ENCODE measurements around the gene IGFBP4.
A peak's percentile ranks its signal among the peaks of the same experiment; 100 is the strongest.

IGFBP4 gene

DNA sequence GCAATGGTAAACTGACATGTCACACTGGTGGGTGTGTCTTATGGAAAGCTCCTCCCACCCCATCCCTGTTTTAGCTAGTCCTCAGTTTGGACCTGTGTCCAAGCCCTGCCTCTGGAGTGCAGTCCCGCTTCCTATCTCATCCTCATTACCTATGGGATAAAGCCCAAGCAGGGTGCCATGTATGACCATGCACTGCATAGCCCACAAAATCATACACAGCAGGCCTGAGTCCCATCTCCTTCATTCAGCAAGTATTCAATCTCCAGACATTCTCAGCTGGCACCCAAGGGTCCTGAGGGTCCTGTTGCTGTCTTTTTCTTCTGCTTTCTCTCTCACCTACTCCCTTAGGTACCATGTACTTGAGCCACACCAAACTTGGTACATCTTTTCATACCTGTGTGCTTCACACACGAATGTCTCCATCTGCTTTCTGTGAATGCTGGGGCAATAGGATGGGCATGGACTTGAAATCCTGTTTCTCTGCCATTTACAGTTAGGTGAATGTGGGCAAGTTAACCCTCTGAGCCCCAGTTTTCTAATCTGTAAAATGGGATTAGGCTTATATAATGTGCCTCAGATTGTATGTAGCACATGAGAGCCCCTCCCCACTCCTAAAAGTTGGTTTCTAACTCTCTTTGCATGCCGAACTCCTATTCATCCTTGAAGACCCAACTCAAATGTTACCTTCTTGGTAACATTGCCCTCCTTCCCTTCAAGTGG lies 29.6 kb downstream of the IGFBP4 start:
- DNase-seq, result no peak

GRCh38 chr17:40473573-40474365 lies 30.5 kb downstream of the IGFBP4 start:
- no peak for DNase-seq

GRCh38 chr17:40474419-40475002 lies 31.3 kb downstream of the IGFBP4 start:
- no peak for DNase-seq

GRCh38 chr17:40475234-40475908 lies 32.1 kb downstream of the IGFBP4 start:
- no peak for DNase-seq

GRCh38 chr17:40477796-40478195 lies 34.5 kb downstream of the IGFBP4 start:
- no peak for DNase-seq

DNA sequence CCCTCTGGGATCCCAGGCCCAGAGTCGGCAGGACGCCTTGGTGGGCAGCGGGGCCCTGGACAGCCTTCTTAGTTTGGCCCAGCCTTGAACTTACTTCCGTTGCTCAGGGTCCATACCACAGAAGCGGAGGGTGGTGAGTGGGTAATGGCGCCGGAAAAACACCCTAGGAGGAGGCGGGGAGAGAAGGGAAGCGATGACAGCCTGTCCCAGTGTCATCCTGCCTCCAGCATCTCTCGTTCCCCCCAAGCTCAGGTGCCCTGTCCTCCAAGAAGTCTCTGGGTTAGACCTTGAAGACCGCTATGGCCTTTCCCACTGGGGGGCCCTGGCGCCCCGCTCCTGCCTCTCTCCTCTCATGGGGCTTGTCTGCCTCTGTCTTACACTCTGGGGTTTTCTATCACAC lies 35.2 kb downstream of the IGFBP4 start:
- no peak for DNase-seq

GRCh38 chr17:40479754-40480480 lies 36.7 kb downstream of the IGFBP4 start:
- no peak for DNase-seq

GRCh38 chr17:40480501-40481003 lies 37.3 kb downstream of the IGFBP4 start:
- DNase-seq, result peak; percentile 95

GRCh38 chr17:40481106-40481505 lies 37.9 kb downstream of the IGFBP4 start:
- DNase-seq, result no peak

GRCh38 chr17:40482722-40483121 lies 39.5 kb downstream of the IGFBP4 start:
- no peak for DNase-seq

- DNase-seq, result no peak
These were observed 40.4 kb downstream of the IGFBP4 start for GRCh38 chr17:40483679-40484078.

DNA sequence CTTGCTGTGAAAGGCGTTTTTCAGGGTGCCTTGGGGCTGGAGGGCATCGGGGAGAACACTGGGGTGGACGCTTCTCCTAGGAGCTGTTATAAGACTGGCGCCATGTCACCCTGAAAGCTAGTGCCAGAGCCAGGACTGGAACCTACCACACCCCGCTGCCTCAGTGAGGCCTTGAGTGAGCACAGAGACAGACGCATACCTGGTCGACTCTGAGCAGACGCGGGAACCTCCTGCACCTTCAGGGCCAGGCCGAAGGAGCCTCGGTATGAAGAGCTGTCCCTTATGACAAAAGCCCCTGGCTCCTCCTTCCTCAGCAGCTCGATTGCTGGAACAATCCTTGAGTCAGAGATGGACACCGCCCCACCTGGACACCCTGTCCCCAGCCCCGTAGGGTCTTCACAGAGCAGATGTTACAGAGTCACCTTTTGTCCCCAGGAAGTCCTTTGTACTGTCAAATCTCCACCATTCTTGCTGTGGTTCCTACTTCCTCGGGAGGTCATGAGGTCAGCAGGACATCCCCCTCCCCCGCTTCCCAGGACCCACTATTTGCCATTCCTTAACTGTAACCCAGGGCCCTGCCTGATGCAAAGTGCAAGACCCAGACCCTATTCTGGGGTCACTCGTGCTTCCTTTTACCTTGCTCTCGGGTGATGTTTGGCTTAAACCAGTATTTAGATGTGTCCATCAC lies 41.2 kb downstream of the IGFBP4 start:
- DNase-seq, result no peak

- no peak for DNase-seq
These were observed 41.8 kb downstream of the IGFBP4 start for GRCh38 chr17:40484973-40485530.

DNA sequence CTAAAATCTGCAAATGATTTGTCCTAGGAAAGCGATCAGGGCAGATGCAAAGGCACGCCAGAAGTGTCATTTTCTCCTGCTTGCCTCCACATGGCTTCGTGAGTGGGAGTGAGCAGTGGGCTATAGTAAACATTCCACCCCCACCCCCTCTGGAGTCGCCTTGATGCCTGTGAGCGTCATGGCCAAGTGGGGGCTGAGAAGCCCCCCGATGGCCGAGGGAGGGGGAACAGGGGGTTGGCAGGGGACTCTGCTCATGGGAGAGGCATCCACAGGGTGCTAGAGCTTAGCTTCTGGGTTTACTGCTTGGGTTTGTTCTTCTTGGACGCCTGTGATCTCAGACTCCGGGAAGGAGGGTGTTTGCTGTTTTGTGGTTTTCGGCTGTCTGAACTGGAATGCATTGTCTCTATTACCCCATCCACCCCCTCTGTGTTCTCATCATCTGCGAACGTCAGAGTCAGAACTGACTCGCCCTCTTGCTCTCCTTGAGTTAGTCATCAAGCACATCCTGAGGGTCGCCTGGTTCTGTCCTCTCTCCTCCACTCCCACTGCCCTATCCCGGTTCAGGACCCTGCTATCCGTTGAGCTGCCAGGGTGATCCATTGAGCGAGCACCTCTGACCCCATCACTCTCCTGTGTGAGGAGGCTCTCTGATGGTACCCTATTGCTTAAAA lies 42.7 kb downstream of the IGFBP4 start:
- DNase-seq, result peak; percentile 70

GRCh38 chr17:40486522-40487370 lies 43.5 kb downstream of the IGFBP4 start:
- no peak for DNase-seq

- no peak for DNase-seq
These were observed 44.2 kb downstream of the IGFBP4 start for GRCh38 chr17:40487371-40488020.

GRCh38 chr17:40490289-40490853 lies 47.1 kb downstream of the IGFBP4 start:
- no peak for DNase-seq

DNA sequence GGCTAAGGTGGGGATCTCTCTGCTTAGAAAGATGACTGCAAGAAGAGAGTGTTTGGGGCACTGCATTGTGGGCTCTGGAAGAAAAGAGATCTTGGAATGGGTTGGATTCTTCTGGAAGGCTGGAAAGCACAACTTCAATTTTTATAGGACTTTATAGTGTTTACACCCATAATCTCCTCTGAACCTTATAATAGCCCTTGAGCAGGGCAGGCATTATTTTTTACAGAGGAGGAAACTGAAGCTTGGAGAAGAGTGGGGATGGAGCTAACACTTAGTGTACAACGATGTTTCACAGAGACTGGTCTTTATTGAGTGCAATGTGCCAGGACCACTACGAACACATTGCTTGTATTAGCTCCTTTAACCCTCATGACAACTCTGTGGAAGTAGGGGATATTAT lies 47.7 kb downstream of the IGFBP4 start:
- no peak for DNase-seq

DNA sequence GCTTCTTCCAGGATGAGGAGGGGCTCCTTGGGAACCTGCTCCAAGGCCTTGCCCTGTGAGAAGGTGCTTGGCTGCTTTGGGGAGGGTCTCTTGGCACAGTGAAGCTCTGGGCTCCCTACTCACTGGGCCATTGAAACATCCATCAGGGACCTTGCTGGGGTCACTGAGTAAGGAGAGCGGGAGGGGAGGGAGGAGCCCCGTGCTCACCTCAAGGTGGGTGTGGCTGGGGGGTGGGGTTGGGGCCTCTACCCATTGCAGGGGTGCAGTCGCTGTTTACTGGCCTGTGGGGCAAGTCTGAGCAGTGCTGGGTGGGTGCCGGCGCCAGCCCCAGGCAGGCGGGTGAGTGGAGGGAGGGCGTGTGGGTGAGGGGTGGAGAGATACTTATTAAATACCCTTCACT lies 48.2 kb downstream of the IGFBP4 start:
- no peak for DNase-seq
